Stimulated activated CD8-positive, alpha-beta memory T cell treated with anti-CD3 and anti-CD28 coated beads, Interleukin-4, amount 100 ng/mL, for 24 hours (primary cell): ENCODE measurements around the gene SPPL3.
"Not testable (repeated sequence)": the region's sequence is repeated elsewhere in the genome, so short reads cannot be mapped to it uniquely, and the experiment has no call there.

Source experiments
- DNase-seq: peaks from one replicate; pipeline ENCODE4 v3.0.0-alpha.2; 2020; ENCODE audit warnings: low read depth

SPPL3 gene

GRCh38 chr12:120817559-120818330, 86.4 kb downstream of the SPPL3 start:
- DNase-seq: no peak

- no peak for DNase-seq
These were observed 87.8 kb downstream of the SPPL3 start for GRCh38 chr12:120816363-120816762.

- DNase-seq: no peak
These were observed 89.2 kb downstream of the SPPL3 start for GRCh38 chr12:120814903-120815429.

GRCh38 chr12:120814203-120814902, 89.8 kb downstream of the SPPL3 start:
- no peak for DNase-seq

GRCh38 chr12:120813588-120814153, 90.5 kb downstream of the SPPL3 start:
- DNase-seq: no peak

- DNase-seq: no peak
These were observed 94.1 kb downstream of the SPPL3 start for GRCh38 chr12:120810021-120810420.

GRCh38 chr12:120804428-120804827, 99.7 kb downstream of the SPPL3 start:
- no peak for DNase-seq

- DNase-seq: no peak
These were observed 103.0 kb downstream of the SPPL3 start for GRCh38 chr12:120801146-120801545.

- DNase-seq: no peak
These were observed 103.5 kb downstream of the SPPL3 start for GRCh38 chr12:120800665-120801064.

- no peak for DNase-seq
These were observed 104.7 kb downstream of the SPPL3 start for GRCh38 chr12:120799243-120800045.

- no peak for DNase-seq
These were observed 105.5 kb downstream of the SPPL3 start for GRCh38 chr12:120798696-120799095.

- DNase-seq: no peak
These were observed 106.2 kb downstream of the SPPL3 start for GRCh38 chr12:120797677-120798642.

- DNase-seq: no peak
These were observed 108.5 kb downstream of the SPPL3 start for GRCh38 chr12:120795441-120796178.

GRCh38 chr12:120793357-120793756, 110.8 kb downstream of the SPPL3 start:
- no peak for DNase-seq

GRCh38 chr12:120792456-120792855, 111.7 kb downstream of the SPPL3 start:
- DNase-seq: not testable (repeated sequence)

- DNase-seq: no peak
These were observed 112.4 kb downstream of the SPPL3 start for GRCh38 chr12:120791669-120792176.

- no peak for DNase-seq
These were observed 114.0 kb downstream of the SPPL3 start for GRCh38 chr12:120790114-120790513.

GRCh38 chr12:120787889-120788288, 116.3 kb downstream of the SPPL3 start:
- no peak for DNase-seq

GRCh38 chr12:120784804-120785203, 119.4 kb downstream of the SPPL3 start:
- DNase-seq: no peak

- no peak for DNase-seq
These were observed 121.0 kb downstream of the SPPL3 start for GRCh38 chr12:120783197-120783596.
